CD8-positive, alpha-beta memory T cell (primary cell): ENCODE measurements around the gene FARS2. TPM values are rescaled to one million over a fixed set of nuclear protein-coding genes. Genes with fewer than 3 reads are reported as not detected.

Experiments
- CTCF ChIA-PET: fragments of 350-600 bp; sonication (Branson Sonifier 250); formaldehyde crosslinking; loops from one replicate; lab custom pipeline; 2021; ENCODE audit warnings: antibody characterized with exemption; lab: Charles Lee
- POLR2A ChIA-PET: fragments of 350-600 bp; sonication (Branson Sonifier 250); formaldehyde crosslinking; loops from one replicate; lab custom pipeline; 2021; ENCODE audit warnings: antibody characterized with exemption; lab: Charles Lee
- DNase-seq, 5 donors: peaks; one replicate each; pipeline versions ENCODE4 v3.0.0 to v3.0.0-alpha.2; 2020 to 2022; ENCODE audit warnings: mixed read lengths in 1 of 5
- H3K27ac ChIP-seq: one replicate; pipeline ENCODE4 v1.7.0; 2013; ENCODE audit warnings: low read depth, mild to moderate bottlenecking, low read length, moderate library complexity
- H3K27me3 ChIP-seq: 2 replicates; pipeline ENCODE4 v1.7.0; 2013; ENCODE audit warnings: low read length, mild to moderate bottlenecking; ENCODE audit not compliant: insufficient read depth, poor library complexity, severe bottlenecking
- H3K36me3 ChIP-seq: 2 replicates; pipeline ENCODE4 v1.7.0; 2013; ENCODE audit warnings: mild to moderate bottlenecking, low read length, moderate library complexity; ENCODE audit not compliant: insufficient read depth
- H3K4me1 ChIP-seq: 2 replicates; pipeline ENCODE4 v1.7.0; 2013; ENCODE audit warnings: mild to moderate bottlenecking, low read length, moderate library complexity; ENCODE audit not compliant: insufficient read depth
- H3K4me3 ChIP-seq: 2 replicates; pipeline ENCODE4 v1.7.0; 2013; ENCODE audit warnings: mild to moderate bottlenecking, low read length
- H3K9me3 ChIP-seq: 2 replicates; pipeline ENCODE4 v1.7.0; 2013; ENCODE audit warnings: mild to moderate bottlenecking, low read length
- H3K27ac Mint-ChIP-seq, 8 donors: one replicate each; pipeline ENCODE4 v1.8.0; 2020 to 2021; ENCODE audit warnings: mixed read lengths in 8 of 8, mild to moderate bottlenecking in 6 of 8, inconsistent platforms in 3 of 8, moderate library complexity in 3 of 8
- H3K27me3 Mint-ChIP-seq, 2 donors: one replicate each; pipeline ENCODE4 v1.8.0; 2020 to 2021; ENCODE audit warnings: mixed read lengths in 2 of 2, mild to moderate bottlenecking in 1 of 2, moderate library complexity in 1 of 2
- H3K36me3 Mint-ChIP-seq, 3 donors: one replicate each; pipeline ENCODE4 v1.8.0; 2020 to 2021; ENCODE audit warnings: mixed read lengths in 3 of 3, inconsistent platforms in 1 of 3, mild to moderate bottlenecking in 1 of 3
- H3K4me1 Mint-ChIP-seq, 3 donors: one replicate each; pipeline ENCODE4 v1.8.0; 2020 to 2021; ENCODE audit warnings: mixed read lengths in 3 of 3, inconsistent platforms in 1 of 3, mild to moderate bottlenecking in 1 of 3
- H3K4me3 Mint-ChIP-seq, 7 donors: one replicate each; pipeline ENCODE4 v1.8.0; 2020 to 2021; ENCODE audit warnings: mixed read lengths in 7 of 7, mild to moderate bottlenecking in 6 of 7, moderate library complexity in 4 of 7, inconsistent platforms in 2 of 7
- H3K9me3 Mint-ChIP-seq, 5 donors: one replicate each; pipeline ENCODE4 v1.8.0; 2020 to 2022; ENCODE audit warnings: mixed read lengths in 5 of 5, mild to moderate bottlenecking in 3 of 5, moderate library complexity in 2 of 5, inconsistent platforms in 1 of 5
- polyA plus RNA-seq: library from polyadenylated mRNA; unstranded; fragments of 300-500 nt; fragmentation: Illumina TruSeq; gene quantifications from one replicate; pipeline ENCODE4 v1.2.3, GENCODE V29; 2021
- total RNA-seq, 2 experiments: library from RNA; stranded (reverse); gene quantifications; one replicate each; pipeline ENCODE4 v1.2.3, GENCODE V29; 2021

FARS2 gene
- total and polyA plus RNA-seq, 3 experiments from 2014 or later = 24.5 to 26.0 (median 24.9) TPM

- Histone ChIP-seq H3K4me1 (no peaks in the 10 kb centered on the region), H3K27ac (no peak overlapping the region), H3K9me3 (no peaks in the 10 kb centered on the region), H3K4me3 (no peak overlapping the region), H3K36me3 (no peaks in the 10 kb centered on the region), H3K27me3 (no peaks in the 10 kb centered on the region)
- no peak for DNase-seq
- H3K9me3 Mint-ChIP-seq = no peaks in the 10 kb centered on the region
- no peak overlapping the region for H3K4me3 Mint-ChIP-seq
- POLR2A ChIA-PET = no interaction called here
- peak overlapping the region in 1 of 8 donors; percentile 35 for H3K27ac Mint-ChIP-seq
- peaks cover 0 to 17% (median 0%) of the 10 kb centered on the region in 3 donors for H3K36me3 Mint-ChIP-seq
- CTCF ChIA-PET = no interaction called here
- H3K4me1 Mint-ChIP-seq = peaks cover 0 to 2% (median 0%) of the 10 kb centered on the region in 3 donors
- H3K27me3 Mint-ChIP-seq = no peaks in the 10 kb centered on the region
Measured at GRCh38 chr6:5606546-5606945, 345.2 kb downstream of the FARS2 start.

- no peak overlapping the region for H3K4me3 Mint-ChIP-seq
- POLR2A ChIA-PET = no interaction called here
- Histone ChIP-seq H3K4me3 (no peak overlapping the region), H3K4me1 (no peaks in the 10 kb centered on the region), H3K27me3 (no peaks in the 10 kb centered on the region), H3K9me3 (no peaks in the 10 kb centered on the region), H3K36me3 (no peaks in the 10 kb centered on the region), H3K27ac (no peak overlapping the region)
- H3K4me1 Mint-ChIP-seq = no peaks in the 10 kb centered on the region
- no peaks in the 10 kb centered on the region for H3K9me3 Mint-ChIP-seq
- H3K36me3 Mint-ChIP-seq = peaks cover 8 to 21% (median 14%) of the 10 kb centered on the region in 3 donors
- H3K27ac Mint-ChIP-seq = no peak overlapping the region
- H3K27me3 Mint-ChIP-seq = no peaks in the 10 kb centered on the region
- no peak for DNase-seq
- CTCF ChIA-PET = no interaction called here
Measured at GRCh38 chr6:5610640-5611039, 349.3 kb downstream of the FARS2 start.

GRCh38 chr6:5617179-5617578, 355.9 kb downstream of the FARS2 start:
- CTCF ChIA-PET = interaction anchor here (0.8 to 1.0 kb wide), 2 partner anchors 12 to 14 kb away, joined by 3 read pairs; no protein-coding TSS in a partner anchor

DNA sequence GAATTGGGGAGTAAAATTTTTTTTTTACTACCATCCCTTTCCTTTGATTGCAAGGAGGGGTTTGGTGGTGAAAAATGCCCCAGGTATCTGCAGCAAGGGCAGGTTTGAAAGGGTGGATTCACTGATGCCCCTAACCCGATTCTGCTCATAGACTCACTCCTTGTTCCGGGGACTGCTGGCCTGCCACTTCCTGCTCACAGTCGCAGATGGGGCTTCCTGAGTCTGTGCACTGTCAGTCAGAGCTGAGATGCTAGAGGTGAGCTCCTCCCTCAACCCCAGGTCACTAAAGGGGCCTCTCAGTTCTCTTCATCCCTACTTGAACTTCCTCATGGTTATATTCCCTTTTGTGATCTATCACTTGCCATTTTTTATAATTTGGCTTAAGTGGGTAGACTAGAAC, 357.9 kb downstream of the FARS2 start:
- ChIA-PET CTCF (no interaction called here), POLR2A (no interaction called here)
- Mint-ChIP-seq H3K4me3 (peak overlapping the region in 5 of 7 donors; percentile 11 to 60 (median 46)), H3K27me3 (no peaks in the 10 kb centered on the region), H3K9me3 (no peaks in the 10 kb centered on the region), H3K4me1 (peaks cover 18 to 29% (median 19%) of the 10 kb centered on the region in 3 donors), H3K27ac (peak overlapping the region in 7 of 8 donors; percentile 18 to 90 (median 33)), H3K36me3 (peaks cover 8 to 23% (median 15%) of the 10 kb centered on the region in 3 donors)
- Histone ChIP-seq H3K27me3 (no peaks in the 10 kb centered on the region), H3K9me3 (no peaks in the 10 kb centered on the region), H3K4me3 (no peak overlapping the region), H3K36me3 (no peaks in the 10 kb centered on the region), H3K27ac (no peak overlapping the region), H3K4me1 (peaks cover 16% of the 10 kb centered on the region)
- DNase-seq = peak; percentile 8 to 53 (median 23)

More at GRCh38 chr6:5617179-5617578, 355.9 kb downstream of the FARS2 start:
- Mint-ChIP-seq H3K27me3 (no peaks in the 10 kb centered on the region), H3K36me3 (peaks cover 13 to 26% (median 15%) of the 10 kb centered on the region in 3 donors), H3K4me1 (peaks cover 18 to 26% (median 19%) of the 10 kb centered on the region in 3 donors), H3K27ac (no peak overlapping the region), H3K9me3 (no peaks in the 10 kb centered on the region), H3K4me3 (no peak overlapping the region)
- no peaks in the 10 kb centered on the region for H3K27me3 ChIP-seq
- H3K4me1 ChIP-seq = peaks cover 16% of the 10 kb centered on the region
- no peak for DNase-seq
- no peaks in the 10 kb centered on the region for H3K36me3 ChIP-seq
- no peak overlapping the region for H3K27ac ChIP-seq
- POLR2A ChIA-PET = no interaction called here
- no peaks in the 10 kb centered on the region for H3K9me3 ChIP-seq
- H3K4me3 ChIP-seq = no peak overlapping the region

DNA sequence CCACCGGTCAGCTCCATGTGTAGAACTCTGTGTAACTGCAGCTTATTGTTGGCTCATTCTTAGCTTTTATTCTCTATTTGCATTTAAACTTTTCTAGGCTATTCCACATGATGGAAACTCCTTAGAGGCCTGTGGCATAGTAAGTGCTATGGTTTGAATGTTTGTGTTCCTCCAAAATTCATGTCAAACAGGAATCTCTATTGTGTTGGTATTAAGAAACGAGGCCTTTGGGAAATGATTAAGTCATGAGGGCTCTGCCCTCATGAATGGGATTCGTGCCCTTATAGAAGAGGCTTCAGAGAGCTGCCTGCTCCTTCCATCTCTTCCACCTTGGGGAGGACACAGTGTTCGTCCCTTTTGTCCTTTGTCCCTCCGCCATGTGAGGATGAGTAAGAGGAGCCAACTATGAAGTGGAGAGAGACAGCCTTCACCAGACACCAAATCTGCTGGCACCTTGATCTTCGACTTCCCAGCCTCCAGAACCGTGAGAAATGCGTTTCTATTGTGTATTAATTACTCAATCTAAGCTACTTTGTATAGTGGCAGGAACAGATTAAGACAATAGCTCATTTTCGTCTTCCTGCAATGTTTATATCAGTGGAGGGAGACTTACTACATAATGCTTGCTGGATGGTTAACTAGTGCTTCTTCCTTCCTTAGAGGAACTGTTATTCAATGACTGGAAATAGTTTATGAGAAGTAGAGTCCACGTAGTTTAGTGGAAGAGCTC, 361.1 kb downstream of the FARS2 start:
- no peak overlapping the region for H3K4me3 ChIP-seq
- no peak for DNase-seq
- peaks cover 8 to 15% (median 12%) of the 10 kb centered on the region in 3 donors for H3K36me3 Mint-ChIP-seq
- no peak overlapping the region for H3K27ac ChIP-seq
- H3K27ac Mint-ChIP-seq = peak overlapping the region in 1 of 8 donors; percentile 66
- ChIA-PET CTCF (interaction anchor here (1.1 kb wide), 1 partner anchor 21 kb away, joined by 3 read pairs; no protein-coding TSS in a partner anchor), POLR2A (no interaction called here)
- H3K27me3 Mint-ChIP-seq = no peaks in the 10 kb centered on the region
- H3K9me3 ChIP-seq = no peaks in the 10 kb centered on the region
- H3K36me3 ChIP-seq = no peaks in the 10 kb centered on the region
- H3K4me1 Mint-ChIP-seq = peaks cover 42 to 57% (median 46%) of the 10 kb centered on the region in 3 donors
- peaks cover 35% of the 10 kb centered on the region for H3K4me1 ChIP-seq
- no peaks in the 10 kb centered on the region for H3K27me3 ChIP-seq
- no peaks in the 10 kb centered on the region for H3K9me3 Mint-ChIP-seq
- peak overlapping the region in 1 of 7 donors; percentile 4 for H3K4me3 Mint-ChIP-seq

GRCh38 chr6:5623769-5624168, 362.5 kb downstream of the FARS2 start:
- H3K4me1 ChIP-seq = peaks cover 38% of the 10 kb centered on the region
- Mint-ChIP-seq H3K4me3 (no peak overlapping the region), H3K27me3 (no peaks in the 10 kb centered on the region), H3K4me1 (peaks cover 36 to 58% (median 44%) of the 10 kb centered on the region in 3 donors), H3K9me3 (no peaks in the 10 kb centered on the region), H3K27ac (no peak overlapping the region), H3K36me3 (peaks cover 8 to 16% (median 15%) of the 10 kb centered on the region in 3 donors)
- H3K27ac ChIP-seq = no peak overlapping the region
- H3K9me3 ChIP-seq = no peaks in the 10 kb centered on the region
- H3K4me3 ChIP-seq = no peak overlapping the region
- DNase-seq = no peak
- no peaks in the 10 kb centered on the region for H3K36me3 ChIP-seq
- CTCF ChIA-PET = no interaction called here
- H3K27me3 ChIP-seq = no peaks in the 10 kb centered on the region
- POLR2A ChIA-PET = no interaction called here

- Histone ChIP-seq H3K9me3 (no peaks in the 10 kb centered on the region), H3K27ac (no peak overlapping the region), H3K36me3 (no peaks in the 10 kb centered on the region), H3K4me3 (no peak overlapping the region), H3K4me1 (peaks cover 34% of the 10 kb centered on the region), H3K27me3 (no peaks in the 10 kb centered on the region)
- Mint-ChIP-seq H3K4me3 (peak overlapping the region in 1 of 7 donors; percentile 30), H3K27me3 (no peaks in the 10 kb centered on the region), H3K36me3 (peaks cover 8 to 16% (median 15%) of the 10 kb centered on the region in 3 donors), H3K4me1 (peaks cover 31 to 53% (median 39%) of the 10 kb centered on the region in 3 donors), H3K27ac (no peak overlapping the region), H3K9me3 (no peaks in the 10 kb centered on the region)
- POLR2A ChIA-PET = no interaction called here
- CTCF ChIA-PET = no interaction called here
- no peak for DNase-seq
Measured at GRCh38 chr6:5624256-5624655, 362.9 kb downstream of the FARS2 start.

- H3K27ac ChIP-seq = no peak overlapping the region
- no peaks in the 10 kb centered on the region for H3K9me3 Mint-ChIP-seq
- peaks cover 26% of the 10 kb centered on the region for H3K4me1 ChIP-seq
- peak in 1 of 5 donors; percentile 35 for DNase-seq
- peak overlapping the region in 6 of 7 donors; percentile 49 to 75 (median 72) for H3K4me3 Mint-ChIP-seq
- H3K36me3 ChIP-seq = no peaks in the 10 kb centered on the region
- CTCF ChIA-PET = no interaction called here
- POLR2A ChIA-PET = no interaction called here
- H3K36me3 Mint-ChIP-seq = peaks cover 4 to 14% (median 7%) of the 10 kb centered on the region in 3 donors
- peaks cover 23 to 39% (median 31%) of the 10 kb centered on the region in 3 donors for H3K4me1 Mint-ChIP-seq
- H3K4me3 ChIP-seq = peak overlapping the region; percentile 14
- no peaks in the 10 kb centered on the region for H3K27me3 ChIP-seq
- H3K27ac Mint-ChIP-seq = peak overlapping the region; percentile 3 to 84 (median 68)
- no peaks in the 10 kb centered on the region for H3K27me3 Mint-ChIP-seq
- H3K9me3 ChIP-seq = no peaks in the 10 kb centered on the region
Measured at GRCh38 chr6:5626727-5627426, 365.6 kb downstream of the FARS2 start.
